Measurements from ENCODE around the gene CAPZB.

DNA sequence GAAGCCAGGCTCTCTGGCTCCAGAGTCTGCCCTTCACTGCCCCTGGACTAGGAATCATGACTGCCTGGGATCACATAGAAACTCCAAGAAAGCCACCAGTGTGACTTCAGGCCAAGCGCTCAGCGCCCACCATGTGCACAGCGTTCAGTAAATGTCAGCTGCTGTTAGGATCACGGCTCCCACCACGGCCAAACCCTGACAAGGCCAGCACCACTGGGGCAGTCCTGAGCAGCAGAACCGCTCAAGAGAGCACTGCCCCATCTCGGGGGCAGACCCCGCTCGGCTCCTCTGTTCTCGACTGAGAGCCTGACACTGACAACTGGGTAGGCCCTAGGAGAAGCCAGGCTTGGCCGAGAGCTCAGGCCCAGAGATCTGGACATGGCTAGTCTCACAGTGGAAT, 10.0 kb downstream of the CAPZB start:
- TF ChIP-seq, protein P1, sequence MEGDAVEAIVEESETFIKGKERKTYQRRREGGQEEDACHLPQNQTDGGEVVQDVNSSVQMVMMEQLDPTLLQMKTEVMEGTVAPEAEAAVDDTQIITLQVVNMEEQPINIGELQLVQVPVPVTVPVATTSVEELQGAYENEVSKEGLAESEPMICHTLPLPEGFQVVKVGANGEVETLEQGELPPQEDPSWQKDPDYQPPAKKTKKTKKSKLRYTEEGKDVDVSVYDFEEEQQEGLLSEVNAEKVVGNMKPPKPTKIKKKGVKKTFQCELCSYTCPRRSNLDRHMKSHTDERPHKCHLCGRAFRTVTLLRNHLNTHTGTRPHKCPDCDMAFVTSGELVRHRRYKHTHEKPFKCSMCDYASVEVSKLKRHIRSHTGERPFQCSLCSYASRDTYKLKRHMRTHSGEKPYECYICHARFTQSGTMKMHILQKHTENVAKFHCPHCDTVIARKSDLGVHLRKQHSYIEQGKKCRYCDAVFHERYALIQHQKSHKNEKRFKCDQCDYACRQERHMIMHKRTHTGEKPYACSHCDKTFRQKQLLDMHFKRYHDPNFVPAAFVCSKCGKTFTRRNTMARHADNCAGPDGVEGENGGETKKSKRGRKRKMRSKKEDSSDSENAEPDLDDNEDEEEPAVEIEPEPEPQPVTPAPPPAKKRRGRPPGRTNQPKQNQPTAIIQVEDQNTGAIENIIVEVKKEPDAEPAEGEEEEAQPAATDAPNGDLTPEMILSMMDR (IDR thresholded peaks at IDR 0.05; ENCODE audit: low read depth, low read length), result no peak
- TF ChIP-seq POLR2A (IDR thresholded peaks at IDR 0.05; ENCODE audit: extremely low read depth, insufficient read length) (no peak), MYC (IDR thresholded peaks at IDR 0.05; ENCODE audit: low read depth, low read length) (no peak)

Measured in NB4 (cell line).